ENCODE data around the gene SCLY. TPM values are rescaled to one million over a fixed set of nuclear protein-coding genes. Genes with fewer than 3 reads are reported as not detected.

The SCLY gene
- total RNA-seq, 1 experiment from 2014 or later: 69.9 TPM

DNA sequence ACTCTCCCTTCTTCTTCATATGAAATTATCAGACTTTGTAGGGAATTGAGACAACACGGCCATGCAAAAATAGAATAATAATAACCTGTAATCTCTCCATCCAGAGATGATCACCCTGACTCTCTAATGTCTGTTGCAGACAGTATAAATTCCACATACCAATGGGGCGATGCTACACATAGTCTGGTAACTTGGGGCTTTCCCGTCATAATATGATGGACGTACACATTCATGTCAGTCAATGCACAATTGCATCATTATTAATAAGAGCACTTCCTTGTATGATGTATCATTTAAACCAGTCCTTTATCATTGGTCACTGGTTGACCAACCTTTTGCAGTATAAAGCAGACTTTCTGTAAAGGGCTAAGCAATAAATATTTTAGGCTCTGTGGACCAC is 39.5 kb upstream of the SCLY start:
- Histone ChIP-seq H3K9me3 (ENCODE audit: low read depth, low read length, poor library complexity, severe bottlenecking) (no peaks in the 10 kb centered on the region), H3K4me1 (ENCODE audit: insufficient read depth, low read length, poor library complexity, severe bottlenecking) (no peaks in the 10 kb centered on the region), H3K27me3 (replicated peaks; ENCODE audit: insufficient read depth, low read depth, low read length, poor library complexity) (no peaks in the 10 kb centered on the region), H3K4me3 (ENCODE audit: low read depth, low read length, poor library complexity, severe bottlenecking) (no peak overlapping the region), H3K36me3 (ENCODE audit: insufficient read depth, low read length, poor library complexity, severe bottlenecking) (no peaks in the 10 kb centered on the region), H3K27ac (ENCODE audit: low read depth, low read length, poor library complexity, severe bottlenecking) (no peak overlapping the region)
- DNase-seq (ENCODE audit: low spot score): no peak
- intact Hi-C loops (cut with micrococcal nuclease; ENCODE audit: unreplicated experiment): no loop called here
- TF ChIP-seq, protein P1, sequence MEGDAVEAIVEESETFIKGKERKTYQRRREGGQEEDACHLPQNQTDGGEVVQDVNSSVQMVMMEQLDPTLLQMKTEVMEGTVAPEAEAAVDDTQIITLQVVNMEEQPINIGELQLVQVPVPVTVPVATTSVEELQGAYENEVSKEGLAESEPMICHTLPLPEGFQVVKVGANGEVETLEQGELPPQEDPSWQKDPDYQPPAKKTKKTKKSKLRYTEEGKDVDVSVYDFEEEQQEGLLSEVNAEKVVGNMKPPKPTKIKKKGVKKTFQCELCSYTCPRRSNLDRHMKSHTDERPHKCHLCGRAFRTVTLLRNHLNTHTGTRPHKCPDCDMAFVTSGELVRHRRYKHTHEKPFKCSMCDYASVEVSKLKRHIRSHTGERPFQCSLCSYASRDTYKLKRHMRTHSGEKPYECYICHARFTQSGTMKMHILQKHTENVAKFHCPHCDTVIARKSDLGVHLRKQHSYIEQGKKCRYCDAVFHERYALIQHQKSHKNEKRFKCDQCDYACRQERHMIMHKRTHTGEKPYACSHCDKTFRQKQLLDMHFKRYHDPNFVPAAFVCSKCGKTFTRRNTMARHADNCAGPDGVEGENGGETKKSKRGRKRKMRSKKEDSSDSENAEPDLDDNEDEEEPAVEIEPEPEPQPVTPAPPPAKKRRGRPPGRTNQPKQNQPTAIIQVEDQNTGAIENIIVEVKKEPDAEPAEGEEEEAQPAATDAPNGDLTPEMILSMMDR (conservative IDR thresholded peaks at IDR 0.05; ENCODE audit: low read depth, low read length): no peak
- ChIA-PET CTCF (no interaction called here), POLR2A (ENCODE audit: low non-redundant PET) (no interaction called here)
- no TSS peak for BruUV-seq (replicated peaks)

DNA sequence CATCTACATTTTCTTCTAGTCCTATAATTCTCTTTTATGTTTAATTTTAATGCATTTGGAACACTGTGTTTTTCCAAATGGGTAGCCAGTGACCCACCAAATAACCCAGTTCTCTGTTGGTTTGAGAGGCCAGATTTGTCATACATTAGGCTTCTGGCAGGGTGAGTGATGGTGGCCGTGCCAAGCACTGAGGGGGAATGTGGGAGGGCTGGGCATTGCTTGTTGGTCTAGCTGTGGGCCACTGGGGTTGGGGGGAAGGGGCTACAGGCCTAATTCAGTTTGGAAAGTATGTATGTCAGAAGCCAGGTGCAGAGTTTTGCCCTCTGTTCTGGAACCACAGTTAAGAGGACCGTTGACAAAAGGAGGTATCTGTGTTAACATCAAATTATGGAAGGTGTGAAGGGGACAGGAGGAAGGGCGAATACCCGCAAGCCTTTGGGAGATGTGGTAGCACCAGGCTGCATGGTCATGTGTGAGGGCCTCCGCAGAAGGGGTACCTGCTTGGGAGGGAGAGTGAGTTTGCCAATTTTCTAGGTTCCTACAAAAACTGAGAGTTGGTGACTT is 38.1 kb upstream of the SCLY start:
- DNase-seq (ENCODE audit: low spot score): no peak
- POLR2A ChIA-PET (ENCODE audit: low non-redundant PET): no interaction called here
- CTCF ChIA-PET: no interaction called here
- Histone ChIP-seq H3K4me1 (ENCODE audit: insufficient read depth, low read length, poor library complexity, severe bottlenecking) (no peaks in the 10 kb centered on the region), H3K36me3 (ENCODE audit: insufficient read depth, low read length, poor library complexity, severe bottlenecking) (no peaks in the 10 kb centered on the region), H3K4me3 (ENCODE audit: low read depth, low read length, poor library complexity, severe bottlenecking) (no peak overlapping the region), H3K27me3 (replicated peaks; ENCODE audit: insufficient read depth, low read depth, low read length, poor library complexity) (no peaks in the 10 kb centered on the region), H3K27ac (ENCODE audit: low read depth, low read length, poor library complexity, severe bottlenecking) (no peak overlapping the region), H3K9me3 (ENCODE audit: low read depth, low read length, poor library complexity, severe bottlenecking) (no peaks in the 10 kb centered on the region)
- intact Hi-C loops (cut with micrococcal nuclease; ENCODE audit: unreplicated experiment): no loop called here
- no peak for TF ChIP-seq EZH2 (IDR thresholded peaks at IDR 0.05; ENCODE audit: borderline replicate concordance, low read depth, low read length, poor library complexity, severe bottlenecking)
- TF ChIP-seq, protein P1 (conservative IDR thresholded peaks at IDR 0.05; ENCODE audit: low read depth, low read length): no peak
- no TSS peak for BruUV-seq (replicated peaks)

DNA sequence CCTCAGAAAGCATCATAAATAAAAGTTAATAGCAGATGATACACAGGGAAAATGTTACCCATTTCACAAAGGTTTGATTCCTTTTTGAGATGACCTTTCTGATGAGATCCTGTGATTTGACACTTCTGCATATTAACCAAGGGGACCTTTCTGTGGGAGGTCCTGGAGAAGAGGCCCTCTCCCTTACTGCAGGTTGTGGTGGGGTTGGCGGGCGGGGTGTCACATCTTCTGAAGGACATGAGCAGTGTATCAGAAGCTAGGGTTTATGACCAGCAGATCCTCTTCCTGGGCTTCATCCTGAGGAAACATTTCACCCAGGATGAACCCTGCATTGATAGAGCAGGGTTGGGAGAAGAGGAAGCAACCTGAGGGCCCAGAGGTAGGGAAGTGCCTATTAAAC is 37.2 kb upstream of the SCLY start:
- Histone ChIP-seq H3K9me3 (ENCODE audit: low read depth, low read length, poor library complexity, severe bottlenecking) (no peaks in the 10 kb centered on the region), H3K27ac (ENCODE audit: low read depth, low read length, poor library complexity, severe bottlenecking) (no peak overlapping the region), H3K4me3 (ENCODE audit: low read depth, low read length, poor library complexity, severe bottlenecking) (no peak overlapping the region), H3K27me3 (replicated peaks; ENCODE audit: insufficient read depth, low read depth, low read length, poor library complexity) (no peaks in the 10 kb centered on the region), H3K36me3 (ENCODE audit: insufficient read depth, low read length, poor library complexity, severe bottlenecking) (no peaks in the 10 kb centered on the region), H3K4me1 (ENCODE audit: insufficient read depth, low read length, poor library complexity, severe bottlenecking) (no peaks in the 10 kb centered on the region)
- TF ChIP-seq, protein P1 (conservative IDR thresholded peaks at IDR 0.05; ENCODE audit: low read depth, low read length): no peak
- no peak for TF ChIP-seq EZH2 (IDR thresholded peaks at IDR 0.05; ENCODE audit: borderline replicate concordance, low read depth, low read length, poor library complexity, severe bottlenecking)
- POLR2A ChIA-PET (ENCODE audit: low non-redundant PET): no interaction called here
- no TSS peak for BruUV-seq (replicated peaks)
- DNase-seq (ENCODE audit: low spot score): no peak
- intact Hi-C loops (cut with micrococcal nuclease; ENCODE audit: unreplicated experiment): no loop called here
- CTCF ChIA-PET: no interaction called here
